ENCODE measurements around the gene EZH2. TPM values are rescaled to one million over a fixed set of nuclear protein-coding genes. Genes with fewer than 3 reads are reported as not detected.

Gene EZH2
- total and polyA plus RNA-seq, 7 donors, result 0.71 to 14.6 (median 1.9) TPM

DNA sequence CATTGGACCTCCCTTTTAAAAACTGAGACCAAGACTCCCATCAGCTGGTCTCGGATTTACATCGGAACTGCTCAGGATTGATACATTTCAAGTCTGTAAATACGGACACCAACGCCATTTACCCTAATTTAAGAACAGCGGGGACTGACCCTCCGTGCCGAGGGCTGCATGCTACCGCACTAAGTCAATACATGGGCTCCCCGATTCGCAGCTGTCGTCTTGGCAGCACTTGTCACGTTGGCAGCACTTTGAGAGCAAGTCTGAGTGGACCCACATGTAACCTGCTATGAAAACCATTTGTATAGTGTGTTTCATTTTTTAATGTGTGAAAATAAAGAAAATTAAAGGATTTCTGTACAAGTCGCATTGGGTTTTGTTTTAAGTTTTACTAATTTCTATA, 83.4 kb downstream of the EZH2 start:
- DNase-seq, result no peak
- H3K4me1 ChIP-seq, result no peaks in the 10 kb centered on the region
- WGBS, 2 donors, result 92 to 95% methylated on average over 13 of the region's 13 CpGs
- intact Hi-C loops (cut with DNase I), result no loop called here
- TF ChIP-seq POLR2AphosphoS5 (IDR thresholded peaks at IDR 0.05) (no peak), EP300 (IDR thresholded peaks at IDR 0.05) (no peak)
- TF ChIP-seq, protein P1, sequence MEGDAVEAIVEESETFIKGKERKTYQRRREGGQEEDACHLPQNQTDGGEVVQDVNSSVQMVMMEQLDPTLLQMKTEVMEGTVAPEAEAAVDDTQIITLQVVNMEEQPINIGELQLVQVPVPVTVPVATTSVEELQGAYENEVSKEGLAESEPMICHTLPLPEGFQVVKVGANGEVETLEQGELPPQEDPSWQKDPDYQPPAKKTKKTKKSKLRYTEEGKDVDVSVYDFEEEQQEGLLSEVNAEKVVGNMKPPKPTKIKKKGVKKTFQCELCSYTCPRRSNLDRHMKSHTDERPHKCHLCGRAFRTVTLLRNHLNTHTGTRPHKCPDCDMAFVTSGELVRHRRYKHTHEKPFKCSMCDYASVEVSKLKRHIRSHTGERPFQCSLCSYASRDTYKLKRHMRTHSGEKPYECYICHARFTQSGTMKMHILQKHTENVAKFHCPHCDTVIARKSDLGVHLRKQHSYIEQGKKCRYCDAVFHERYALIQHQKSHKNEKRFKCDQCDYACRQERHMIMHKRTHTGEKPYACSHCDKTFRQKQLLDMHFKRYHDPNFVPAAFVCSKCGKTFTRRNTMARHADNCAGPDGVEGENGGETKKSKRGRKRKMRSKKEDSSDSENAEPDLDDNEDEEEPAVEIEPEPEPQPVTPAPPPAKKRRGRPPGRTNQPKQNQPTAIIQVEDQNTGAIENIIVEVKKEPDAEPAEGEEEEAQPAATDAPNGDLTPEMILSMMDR (IDR thresholded peaks at IDR 0.05), result no peak
- H3K27me3 ChIP-seq, result no peaks in the 10 kb centered on the region
- peaks cover 37 to 70% (median 55%) of the 10 kb centered on the region in 4 donors for H3K36me3 ChIP-seq
- H3K4me3 ChIP-seq, result no peak overlapping the region
- no peaks in the 10 kb centered on the region for H3K9me3 ChIP-seq
- H3K27ac ChIP-seq, result no peak overlapping the region

DNA sequence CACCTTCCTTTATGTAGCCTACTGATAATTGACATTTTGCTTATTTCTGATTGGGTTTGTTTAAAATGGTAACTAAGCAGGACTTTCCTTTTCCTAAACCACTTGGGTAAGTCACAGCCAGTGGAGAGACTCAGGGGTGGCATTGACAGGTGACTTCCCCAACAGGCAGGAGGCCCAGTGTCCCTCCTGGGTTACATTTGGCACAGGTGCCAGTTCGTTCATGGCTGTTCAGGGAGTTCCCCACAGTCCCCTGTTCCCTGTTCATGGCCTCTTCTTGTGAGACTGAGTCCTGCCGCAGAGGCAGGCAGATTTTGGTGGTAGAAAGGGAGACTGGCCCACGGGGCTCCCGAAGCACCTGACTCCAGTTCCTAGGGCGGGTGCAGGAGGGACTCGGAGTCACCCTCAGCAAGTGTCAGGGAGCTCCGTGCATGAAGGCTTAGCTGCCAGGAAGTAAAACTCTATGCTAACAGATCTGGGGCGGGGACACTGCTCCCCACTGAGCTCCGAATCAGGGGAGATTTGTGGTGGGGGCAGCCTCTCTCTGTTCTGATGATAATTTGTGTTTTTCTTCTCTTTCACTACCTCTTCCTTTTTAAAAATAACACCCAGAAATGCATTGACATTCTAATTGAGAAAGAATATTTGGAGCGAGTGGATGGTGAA, 84.1 kb downstream of the EZH2 start:
- Histone ChIP-seq H3K4me1 (no peaks in the 10 kb centered on the region), H3K27me3 (no peaks in the 10 kb centered on the region), H3K4me3 (no peak overlapping the region), H3K27ac (no peak overlapping the region), H3K9me3 (no peaks in the 10 kb centered on the region), H3K36me3 (peaks cover 40 to 74% (median 58%) of the 10 kb centered on the region in 4 donors)
- TF ChIP-seq POLR2AphosphoS5 (IDR thresholded peaks at IDR 0.05) (no peak), EP300 (IDR thresholded peaks at IDR 0.05) (no peak), POLR2A (IDR thresholded peaks at IDR 0.05) (no peak)
- TF ChIP-seq, protein P1 (IDR thresholded peaks at IDR 0.05), result no peak
- 83 to 85% methylated on average over 10 of the region's 10 CpGs for WGBS, 2 donors
- no peak for DNase-seq
- intact Hi-C loops (cut with DNase I), result no loop called here

DNA sequence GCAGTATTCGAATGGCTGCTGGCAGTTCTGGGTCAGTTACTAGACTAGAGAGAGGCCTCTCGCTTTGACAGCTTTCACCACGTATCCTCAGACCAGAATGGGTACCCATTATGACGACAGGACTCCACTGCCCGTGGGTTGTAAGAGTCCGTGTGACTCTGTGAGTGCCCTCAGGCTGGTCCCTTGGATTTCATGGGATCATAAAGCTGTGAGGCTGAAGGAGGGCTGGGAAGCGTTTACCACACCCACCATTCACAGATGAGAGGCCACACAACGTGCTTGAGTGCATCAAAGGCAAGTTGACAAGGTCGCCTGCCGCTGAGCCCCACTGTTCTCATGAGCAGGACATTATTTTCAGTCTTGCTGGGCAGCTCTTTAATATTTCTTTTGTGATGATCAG, 87.2 kb downstream of the EZH2 start:
- H3K27ac ChIP-seq, result no peak overlapping the region
- peaks cover 49 to 97% (median 72%) of the 10 kb centered on the region in 4 donors for H3K36me3 ChIP-seq
- H3K27me3 ChIP-seq, result no peaks in the 10 kb centered on the region
- intact Hi-C loops (cut with DNase I), result no loop called here
- H3K4me3 ChIP-seq, result no peak overlapping the region
- peaks cover 0 to 3% (median 0%) of the 10 kb centered on the region in 4 donors for H3K9me3 ChIP-seq
- WGBS, 2 donors, result 90 to 91% methylated on average over 10 of the region's 10 CpGs
- no peak for DNase-seq
- no peak for TF ChIP-seq POLR2AphosphoS5 (IDR thresholded peaks at IDR 0.05)
- TF ChIP-seq, protein P1 (IDR thresholded peaks at IDR 0.05), result no peak
- no peak for TF ChIP-seq EP300 (IDR thresholded peaks at IDR 0.05)
- TF ChIP-seq POLR2A (IDR thresholded peaks at IDR 0.05), result no peak
- H3K4me1 ChIP-seq, result no peaks in the 10 kb centered on the region

DNA sequence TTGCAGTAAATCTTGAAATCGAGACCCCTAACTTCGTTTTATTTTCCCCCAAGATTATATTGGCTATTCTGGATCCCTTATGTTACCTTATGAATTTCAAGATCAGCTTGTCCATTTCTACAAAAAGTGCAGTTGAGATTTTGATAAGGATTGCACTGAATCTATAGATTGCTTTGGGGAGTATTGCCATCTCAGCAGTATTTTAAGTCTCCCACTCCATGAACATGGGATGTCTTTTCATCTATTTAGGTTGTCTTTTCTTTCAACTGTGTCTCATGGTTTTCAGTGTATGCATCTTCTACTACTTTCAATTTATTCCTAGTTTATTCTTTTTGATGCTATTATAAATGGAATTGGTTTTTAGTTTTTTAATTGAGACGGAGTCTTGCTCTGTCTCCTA, 89.6 kb downstream of the EZH2 start:
- TF ChIP-seq, protein P1 (IDR thresholded peaks at IDR 0.05), result no peak
- TF ChIP-seq POLR2AphosphoS5 (IDR thresholded peaks at IDR 0.05), result no peak
- TF ChIP-seq POLR2A (IDR thresholded peaks at IDR 0.05), result no peak
- TF ChIP-seq EP300 (IDR thresholded peaks at IDR 0.05), result no peak
- Histone ChIP-seq H3K27me3 (no peaks in the 10 kb centered on the region), H3K4me1 (no peaks in the 10 kb centered on the region), H3K27ac (no peak overlapping the region), H3K36me3 (peaks cover 55 to 97% (median 72%) of the 10 kb centered on the region in 4 donors), H3K4me3 (no peak overlapping the region), H3K9me3 (peaks cover 0 to 3% (median 0%) of the 10 kb centered on the region in 4 donors)
- no peak for DNase-seq
- whole genome bisulfite sequencing, 2 donors, result 97 to 99% methylated on average over 3 of the region's 3 CpGs
- intact Hi-C loops (cut with DNase I), result no loop called here

DNA sequence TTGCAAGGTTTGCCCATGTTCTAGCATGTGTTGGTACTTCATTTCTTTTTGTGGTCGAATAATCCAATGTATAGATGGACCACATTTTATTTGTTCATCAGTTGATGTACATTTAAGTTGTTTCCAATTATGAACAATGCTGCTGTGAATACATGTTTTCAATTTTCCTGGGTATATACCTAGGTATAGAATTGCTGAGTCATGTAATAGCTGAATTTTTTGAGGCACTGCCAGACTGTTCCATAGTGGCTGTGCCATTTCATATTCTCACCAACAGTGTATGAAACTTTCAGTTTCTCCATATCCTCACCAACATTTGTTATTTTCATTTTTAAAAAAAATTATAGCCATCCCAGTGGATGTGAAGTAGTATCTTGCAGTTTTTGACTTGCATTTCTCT, 90.5 kb downstream of the EZH2 start:
- no peaks in the 10 kb centered on the region for H3K4me1 ChIP-seq
- H3K9me3 ChIP-seq, result peaks cover 0 to 3% (median 0%) of the 10 kb centered on the region in 4 donors
- 98 to 99% methylated on average over 1 of the region's 1 CpG for WGBS, 2 donors
- intact Hi-C loops (cut with DNase I), result no loop called here
- peaks cover 54 to 97% (median 71%) of the 10 kb centered on the region in 4 donors for H3K36me3 ChIP-seq
- H3K27me3 ChIP-seq, result no peaks in the 10 kb centered on the region
- no peak overlapping the region for H3K27ac ChIP-seq
- TF ChIP-seq EP300 (IDR thresholded peaks at IDR 0.05) (no peak), POLR2A (IDR thresholded peaks at IDR 0.05) (no peak), POLR2AphosphoS5 (IDR thresholded peaks at IDR 0.05) (no peak)
- TF ChIP-seq, protein P1 (IDR thresholded peaks at IDR 0.05), result no peak
- no peak overlapping the region for H3K4me3 ChIP-seq
- no peak for DNase-seq

All from sigmoid colon (tissue), 7 donors.